ENCODE data around the gene PACRG.

DNA sequence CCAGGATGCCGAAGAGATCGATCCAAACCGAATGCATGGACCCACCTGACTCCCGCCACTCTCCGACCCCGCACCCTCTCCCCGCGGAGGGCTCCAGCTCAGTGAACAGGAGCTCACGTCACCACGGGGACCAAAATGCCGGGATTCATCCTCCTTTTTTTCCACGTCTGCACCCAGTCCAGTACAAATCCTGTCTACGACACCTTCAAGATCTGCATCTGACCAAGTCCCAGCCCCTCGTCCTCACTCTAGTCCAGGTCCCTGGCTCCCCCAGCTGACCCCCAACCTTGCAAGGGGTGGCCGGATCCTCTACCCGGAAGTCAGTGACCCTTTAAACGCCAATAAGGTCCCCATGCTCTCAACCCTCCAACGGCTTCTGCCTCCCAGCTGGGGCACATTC is 593.9 kb downstream of the PACRG start:
- TF ChIP-seq POLR2AphosphoS5 (IDR thresholded peaks at IDR 0.05; ENCODE audit: low read depth, low read length) (no peak), CTCF (IDR thresholded peaks at IDR 0.05) (no peak), MXI1 (IDR thresholded peaks at IDR 0.05; ENCODE audit: low read depth, low read length) (no peak), NFIC (IDR thresholded peaks at IDR 0.05; ENCODE audit: borderline replicate concordance) (no peak), REST (IDR thresholded peaks at IDR 0.05; ENCODE audit: low read depth, low read length) (no peak), EP300 (IDR thresholded peaks at IDR 0.05; ENCODE audit: borderline replicate concordance in 1 of 2, low read depth in 1 of 2, low read length in 1 of 2) (no peak), JUND (IDR thresholded peaks at IDR 0.05) (no peak), MAX (IDR thresholded peaks at IDR 0.05; ENCODE audit: low read depth) (no peak), CHD2 (IDR thresholded peaks at IDR 0.05; ENCODE audit: low read length, partially characterized antibody) (no peak)
- TF ChIP-seq, protein P1, sequence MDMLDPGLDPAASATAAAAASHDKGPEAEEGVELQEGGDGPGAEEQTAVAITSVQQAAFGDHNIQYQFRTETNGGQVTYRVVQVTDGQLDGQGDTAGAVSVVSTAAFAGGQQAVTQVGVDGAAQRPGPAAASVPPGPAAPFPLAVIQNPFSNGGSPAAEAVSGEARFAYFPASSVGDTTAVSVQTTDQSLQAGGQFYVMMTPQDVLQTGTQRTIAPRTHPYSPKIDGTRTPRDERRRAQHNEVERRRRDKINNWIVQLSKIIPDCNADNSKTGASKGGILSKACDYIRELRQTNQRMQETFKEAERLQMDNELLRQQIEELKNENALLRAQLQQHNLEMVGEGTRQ (IDR thresholded peaks at IDR 0.05; ENCODE audit: borderline replicate concordance, low read depth, low read length): no peak
